Gastrocnemius medialis (tissue), 4 donors: ENCODE measurements around the gene ADGRE3. TPM values are rescaled to one million over a fixed set of nuclear protein-coding genes. Genes with fewer than 3 reads are reported as not detected.
"Not testable (repeated sequence)": the region's sequence is repeated elsewhere in the genome, so short reads cannot be mapped to it uniquely, and the experiment has no call there.

Source experiments
- ATAC-seq, 2 donors: fragments of 150-250 bp; one replicate each; pipeline ENCODE4 v1.9.1; 2016
- DNase-seq, 2 donors: peaks; one replicate each; pipeline ENCODE4 v3.0.0-alpha.2; 2019
- H3K27ac ChIP-seq, 4 donors: fragments of 200-600 bp; sonication (generic); 1 replicate in 1 of 4; 2 replicates in 3 of 4; pipeline ENCODE4 v1.5.1; 2016 to 2018; ENCODE audit warnings: mild to moderate bottlenecking in 2 of 4, moderate library complexity in 1 of 4
- H3K27me3 ChIP-seq, 3 donors: fragments of 200-600 bp; sonication (generic) in 2 of 3; 1 replicate in 1 of 3; 2 replicates in 2 of 3; pipeline versions ENCODE4 v1.5.1 to v1.6.0; 2016 to 2019; ENCODE audit warnings: mild to moderate bottlenecking in 1 of 3, moderate library complexity in 1 of 3
- H3K36me3 ChIP-seq, 2 donors: fragments of 200-600 bp; sonication (generic) in 1 of 2; one replicate each; pipeline ENCODE4 v1.5.1; 2017 to 2018
- H3K4me1 ChIP-seq, 2 donors: fragments of 200-600 bp; sonication (generic) in 1 of 2; one replicate each; pipeline ENCODE4 v1.5.1; 2016 to 2017; ENCODE audit warnings: mild to moderate bottlenecking in 2 of 2
- H3K4me3 ChIP-seq, 4 donors: fragments of 200-600 bp; sonication (generic) in 3 of 4; 1 replicate in 1 of 4; 2 replicates in 3 of 4; pipeline ENCODE4 v1.5.1; 2016 to 2019; ENCODE audit warnings: mild to moderate bottlenecking in 2 of 4
- H3K9me3 ChIP-seq, 3 donors: fragments of 200-600 bp; sonication (generic) in 2 of 3; 1 replicate in 1 of 3; 2 replicates in 2 of 3; pipeline ENCODE4 v1.5.1; 2016 to 2019
- POLR2A ChIP-seq, 2 donors: fragments of 450-650 bp; IDR thresholded peaks; one replicate each; pipeline ENCODE4 v1.6.1; 2017; ENCODE audit warnings: antibody characterized with exemption in 2 of 2, mild to moderate bottlenecking in 2 of 2, moderate library complexity in 2 of 2
- in situ Hi-C, 4 donors: fragments of 200-750 bp; cut with MboI; loops; one replicate each; pipeline versions ENCODE4 v1.15.0 to v1.8.0; 2017; ENCODE audit warnings: low sequenced_read_pairs in 4 of 4
- intact Hi-C: fragments of 100-400 bp; cut with DNase I; formaldehyde crosslinking; loops from one replicate; pipeline ENCODE4 v1.15.1; 2023; ENCODE audit warnings: low total_unique reads
- total RNA-seq, 4 donors: library from RNA; depleted of rRNA; stranded (reverse); fragments of >200 nt; gene quantifications; one replicate each; pipeline versions ENCODE4 v1.1.0 to v1.2.3, GENCODE V29; 2016
- TF ChIP-seq, protein P1 (sequence below), 5 experiments: fragments of 450-650 bp in 3 of 5; fragments of 200-600 bp in 2 of 5; sonication (generic) in 2 of 5; IDR thresholded peaks in 4 of 5; conservative IDR thresholded peaks in 1 of 5; 1 replicate in 4 of 5; 2 replicates in 1 of 5; pipeline ENCODE4 v1.5.1; 2016 to 2019; ENCODE audit warnings: antibody characterized with exemption in 5 of 5, mild to moderate bottlenecking in 3 of 5, moderate library complexity in 3 of 5

Gene ADGRE3
- total RNA-seq, 4 donors from 2014 or later, result not detected

DNA sequence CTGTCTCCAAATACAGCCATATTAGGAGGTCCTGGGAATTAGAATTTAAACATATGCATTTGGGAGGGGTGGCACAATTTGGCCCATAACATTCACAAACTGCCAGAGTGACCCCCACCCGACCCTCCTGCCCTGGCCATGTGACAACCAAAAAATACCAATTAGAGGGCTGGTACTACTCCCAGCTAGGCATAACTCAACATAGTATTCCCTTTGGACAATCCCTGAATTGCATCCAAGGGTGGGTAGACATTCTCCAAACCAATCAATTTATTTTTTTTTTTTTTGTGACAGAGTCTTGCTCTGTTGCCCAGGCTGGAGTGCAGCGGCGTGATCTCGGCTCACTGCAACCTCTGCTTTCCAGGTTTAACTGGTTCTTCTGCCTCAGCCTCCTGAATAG is 62.0 kb downstream of the ADGRE3 start:
- H3K4me1 ChIP-seq, result no peaks in the 10 kb centered on the region
- H3K36me3 ChIP-seq, result no peaks in the 10 kb centered on the region
- H3K4me3 ChIP-seq, result no peak overlapping the region
- H3K27me3 ChIP-seq, result no peaks in the 10 kb centered on the region
- H3K9me3 ChIP-seq, result no peaks in the 10 kb centered on the region
- in situ Hi-C loops (no loop called here), intact Hi-C loops (no loop called here)
- no peak overlapping the region for H3K27ac ChIP-seq
- ATAC-seq (no peak), DNase-seq (no peak)
- TF ChIP-seq POLR2A (IDR thresholded peaks at IDR 0.05), result no peak
- TF ChIP-seq, protein P1, sequence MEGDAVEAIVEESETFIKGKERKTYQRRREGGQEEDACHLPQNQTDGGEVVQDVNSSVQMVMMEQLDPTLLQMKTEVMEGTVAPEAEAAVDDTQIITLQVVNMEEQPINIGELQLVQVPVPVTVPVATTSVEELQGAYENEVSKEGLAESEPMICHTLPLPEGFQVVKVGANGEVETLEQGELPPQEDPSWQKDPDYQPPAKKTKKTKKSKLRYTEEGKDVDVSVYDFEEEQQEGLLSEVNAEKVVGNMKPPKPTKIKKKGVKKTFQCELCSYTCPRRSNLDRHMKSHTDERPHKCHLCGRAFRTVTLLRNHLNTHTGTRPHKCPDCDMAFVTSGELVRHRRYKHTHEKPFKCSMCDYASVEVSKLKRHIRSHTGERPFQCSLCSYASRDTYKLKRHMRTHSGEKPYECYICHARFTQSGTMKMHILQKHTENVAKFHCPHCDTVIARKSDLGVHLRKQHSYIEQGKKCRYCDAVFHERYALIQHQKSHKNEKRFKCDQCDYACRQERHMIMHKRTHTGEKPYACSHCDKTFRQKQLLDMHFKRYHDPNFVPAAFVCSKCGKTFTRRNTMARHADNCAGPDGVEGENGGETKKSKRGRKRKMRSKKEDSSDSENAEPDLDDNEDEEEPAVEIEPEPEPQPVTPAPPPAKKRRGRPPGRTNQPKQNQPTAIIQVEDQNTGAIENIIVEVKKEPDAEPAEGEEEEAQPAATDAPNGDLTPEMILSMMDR (IDR thresholded peaks at IDR 0.05 in 4 of 5, conservative IDR thresholded peaks at IDR 0.05 in 1 of 5), result no peak

DNA sequence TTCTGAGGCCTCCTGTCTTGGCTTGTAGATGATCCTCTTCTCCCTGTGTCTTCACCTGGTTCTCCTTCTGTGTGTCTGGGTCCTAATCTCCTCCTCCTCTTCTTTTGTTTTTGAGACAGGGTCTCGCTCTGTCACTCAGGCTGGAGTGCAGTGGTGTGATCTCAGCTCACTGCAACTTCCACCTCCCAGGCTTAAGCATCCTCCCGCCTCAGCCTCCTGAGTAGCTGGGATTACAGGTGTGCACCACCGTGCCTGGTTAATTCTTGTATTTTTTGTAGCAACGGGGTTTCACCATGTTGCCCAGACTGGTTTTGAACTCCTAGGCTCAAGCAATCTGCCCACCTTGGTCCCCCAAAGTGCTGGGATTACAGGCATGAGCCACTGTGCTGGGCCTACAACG is 62.4 kb downstream of the ADGRE3 start:
- H3K4me3 ChIP-seq, ATAC-seq, H3K9me3 ChIP-seq, H3K4me1 ChIP-seq, H3K36me3 ChIP-seq, H3K27me3 ChIP-seq, DNase-seq, H3K27ac ChIP-seq, in situ Hi-C loops, intact Hi-C loops: not testable (repeated sequence)

DNA sequence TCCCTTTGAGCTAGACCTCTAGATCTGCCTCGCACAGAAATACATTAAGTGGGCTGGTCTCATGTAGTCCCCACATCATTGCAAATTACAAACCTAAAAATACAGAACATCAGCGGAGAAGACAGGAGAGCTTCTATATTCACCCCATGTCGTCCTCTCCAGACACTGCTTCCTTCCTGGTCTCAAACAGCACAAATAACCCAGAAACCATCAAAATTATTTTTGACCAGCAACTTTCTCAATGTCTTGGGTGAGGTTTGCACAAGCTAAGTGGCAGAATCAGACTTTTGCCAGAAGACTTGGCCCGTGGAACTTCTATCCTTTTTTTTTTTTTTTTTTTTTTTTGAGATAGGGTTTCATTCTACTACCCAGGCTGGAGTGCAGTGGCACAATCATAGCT is 63.6 kb downstream of the ADGRE3 start:
- no peaks in the 10 kb centered on the region for H3K36me3 ChIP-seq
- H3K4me3 ChIP-seq, result no peak overlapping the region
- ATAC-seq (no peak), DNase-seq (no peak)
- no peaks in the 10 kb centered on the region for H3K9me3 ChIP-seq
- H3K4me1 ChIP-seq, result no peaks in the 10 kb centered on the region
- H3K27me3 ChIP-seq, result no peaks in the 10 kb centered on the region
- intact Hi-C loops, result no loop called here
- H3K27ac ChIP-seq, result no peak overlapping the region
- in situ Hi-C loops, result no loop called here
- no peak for TF ChIP-seq POLR2A (IDR thresholded peaks at IDR 0.05)
- TF ChIP-seq, protein P1 (IDR thresholded peaks at IDR 0.05 in 4 of 5, conservative IDR thresholded peaks at IDR 0.05 in 1 of 5), result no peak

DNA sequence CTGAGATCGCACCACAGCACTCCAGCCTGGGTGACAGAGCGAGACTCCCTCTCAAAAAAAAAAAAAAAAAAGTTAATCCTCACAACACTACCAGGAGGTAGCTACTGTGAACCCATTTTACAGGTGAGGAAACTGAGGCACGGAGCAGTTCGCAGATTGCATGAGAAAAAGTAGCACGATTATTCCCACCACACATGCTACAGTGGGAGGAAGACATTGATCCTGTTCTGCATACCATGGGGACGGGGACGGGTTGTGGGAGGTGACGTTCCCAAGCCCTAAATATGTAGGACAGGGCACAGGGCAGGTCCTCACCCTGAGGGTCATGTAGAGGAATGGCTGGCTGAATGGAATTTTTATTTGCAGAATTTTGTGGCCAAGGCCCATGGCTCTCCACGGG is 68.0 kb downstream of the ADGRE3 start:
- intact Hi-C loops (no loop called here), in situ Hi-C loops (no loop called here)
- ATAC-seq (no peak), DNase-seq (no peak)
- Histone ChIP-seq H3K27ac (no peak overlapping the region), H3K4me3 (no peak overlapping the region), H3K4me1 (no peaks in the 10 kb centered on the region), H3K9me3 (no peaks in the 10 kb centered on the region), H3K36me3 (no peaks in the 10 kb centered on the region), H3K27me3 (no peaks in the 10 kb centered on the region)
- no peak for TF ChIP-seq POLR2A (IDR thresholded peaks at IDR 0.05)
- TF ChIP-seq, protein P1 (IDR thresholded peaks at IDR 0.05 in 4 of 5, conservative IDR thresholded peaks at IDR 0.05 in 1 of 5), result no peak

DNA sequence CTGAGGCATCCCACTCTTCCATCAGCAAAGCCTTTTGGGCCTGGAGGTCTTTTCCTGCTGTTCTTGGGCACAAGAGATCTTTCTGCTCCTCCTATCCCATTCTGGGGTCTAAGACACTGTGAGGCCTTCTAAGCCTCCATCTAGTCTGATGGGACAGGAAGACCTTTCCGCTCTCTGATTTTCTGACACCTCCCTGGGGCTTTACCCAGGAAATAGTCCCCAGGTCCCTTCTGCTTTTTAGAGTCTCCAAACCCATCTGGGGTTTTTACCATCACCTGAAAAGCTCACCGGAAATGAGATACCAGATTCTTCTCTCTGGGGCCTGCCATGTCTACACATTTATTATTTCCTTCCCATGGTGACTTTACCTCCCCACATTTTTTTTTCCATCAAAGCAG is 70.7 kb downstream of the ADGRE3 start:
- no peaks in the 10 kb centered on the region for H3K27me3 ChIP-seq
- in situ Hi-C loops (no loop called here), intact Hi-C loops (no loop called here)
- H3K36me3 ChIP-seq, result no peaks in the 10 kb centered on the region
- no peak overlapping the region for H3K4me3 ChIP-seq
- DNase-seq (no peak), ATAC-seq (no peak)
- H3K9me3 ChIP-seq, result no peaks in the 10 kb centered on the region
- H3K27ac ChIP-seq, result no peak overlapping the region
- TF ChIP-seq, protein P1 (IDR thresholded peaks at IDR 0.05 in 4 of 5, conservative IDR thresholded peaks at IDR 0.05 in 1 of 5), result no peak
- no peak for TF ChIP-seq POLR2A (IDR thresholded peaks at IDR 0.05)
- no peaks in the 10 kb centered on the region for H3K4me1 ChIP-seq
